ENCODE measurements around the gene GET4.

DNA sequence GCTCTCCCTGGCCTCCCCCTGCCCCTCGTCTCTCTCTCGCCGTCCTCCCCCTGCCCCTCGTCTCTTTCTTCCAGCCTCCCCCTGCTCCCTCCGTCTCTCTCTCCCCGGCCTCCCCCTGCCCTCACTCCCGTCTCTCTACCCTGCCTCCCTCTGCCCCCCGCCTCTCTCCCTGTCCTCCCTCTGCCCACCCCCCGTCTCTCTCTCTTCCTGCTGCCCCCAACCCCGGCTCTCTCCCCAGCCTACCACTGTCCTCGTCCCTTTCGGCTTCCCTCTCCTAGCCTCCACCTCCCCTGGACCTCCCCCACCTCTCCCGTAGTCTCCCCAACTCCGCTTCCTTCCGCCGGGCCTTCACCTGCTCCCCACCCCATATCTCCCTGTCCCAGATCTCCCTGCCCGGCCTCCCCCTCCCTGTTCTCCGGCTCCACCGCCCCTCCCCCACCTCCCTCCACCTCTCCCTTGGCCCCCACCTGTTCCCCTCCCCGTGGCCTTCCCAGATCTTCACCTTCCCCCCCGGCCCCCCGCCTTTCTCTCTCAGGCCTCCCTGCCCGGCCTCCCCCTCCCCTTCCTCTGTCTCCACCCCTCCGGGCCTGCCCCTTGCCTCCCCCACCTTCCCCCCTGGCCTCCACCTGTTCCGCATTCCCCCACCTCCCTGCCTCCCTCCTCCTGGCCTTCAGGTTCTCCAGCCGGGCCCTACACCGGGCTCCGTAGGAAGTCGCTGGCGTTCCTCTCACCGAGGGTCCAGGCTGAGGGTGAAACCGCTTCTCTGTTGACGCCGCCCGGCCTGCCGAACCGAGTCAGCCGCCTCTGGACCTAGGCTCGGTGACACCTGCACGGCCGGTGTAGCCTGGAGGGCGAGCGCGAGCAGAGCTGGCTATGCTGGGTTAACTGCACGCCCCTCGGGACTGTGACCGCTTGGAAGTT, 1.2 kb downstream of the GET4 start:
- TF ChIP-seq, protein P1, sequence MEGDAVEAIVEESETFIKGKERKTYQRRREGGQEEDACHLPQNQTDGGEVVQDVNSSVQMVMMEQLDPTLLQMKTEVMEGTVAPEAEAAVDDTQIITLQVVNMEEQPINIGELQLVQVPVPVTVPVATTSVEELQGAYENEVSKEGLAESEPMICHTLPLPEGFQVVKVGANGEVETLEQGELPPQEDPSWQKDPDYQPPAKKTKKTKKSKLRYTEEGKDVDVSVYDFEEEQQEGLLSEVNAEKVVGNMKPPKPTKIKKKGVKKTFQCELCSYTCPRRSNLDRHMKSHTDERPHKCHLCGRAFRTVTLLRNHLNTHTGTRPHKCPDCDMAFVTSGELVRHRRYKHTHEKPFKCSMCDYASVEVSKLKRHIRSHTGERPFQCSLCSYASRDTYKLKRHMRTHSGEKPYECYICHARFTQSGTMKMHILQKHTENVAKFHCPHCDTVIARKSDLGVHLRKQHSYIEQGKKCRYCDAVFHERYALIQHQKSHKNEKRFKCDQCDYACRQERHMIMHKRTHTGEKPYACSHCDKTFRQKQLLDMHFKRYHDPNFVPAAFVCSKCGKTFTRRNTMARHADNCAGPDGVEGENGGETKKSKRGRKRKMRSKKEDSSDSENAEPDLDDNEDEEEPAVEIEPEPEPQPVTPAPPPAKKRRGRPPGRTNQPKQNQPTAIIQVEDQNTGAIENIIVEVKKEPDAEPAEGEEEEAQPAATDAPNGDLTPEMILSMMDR (conservative IDR thresholded peaks at IDR 0.05) = no peak
- no peak for TF ChIP-seq EZH2 (IDR thresholded peaks at IDR 0.05; ENCODE audit: low read depth)
